ENCODE measurements around the gene LRMDA. TPM values are rescaled to one million over a fixed set of nuclear protein-coding genes. Genes with fewer than 3 reads are reported as not detected.

Gene LRMDA
- total and polyA plus RNA-seq, 2 donors (not counting 1 experiment from before 2014, with no cell fraction given) = 0.12 TPM; not detected in 1

DNA sequence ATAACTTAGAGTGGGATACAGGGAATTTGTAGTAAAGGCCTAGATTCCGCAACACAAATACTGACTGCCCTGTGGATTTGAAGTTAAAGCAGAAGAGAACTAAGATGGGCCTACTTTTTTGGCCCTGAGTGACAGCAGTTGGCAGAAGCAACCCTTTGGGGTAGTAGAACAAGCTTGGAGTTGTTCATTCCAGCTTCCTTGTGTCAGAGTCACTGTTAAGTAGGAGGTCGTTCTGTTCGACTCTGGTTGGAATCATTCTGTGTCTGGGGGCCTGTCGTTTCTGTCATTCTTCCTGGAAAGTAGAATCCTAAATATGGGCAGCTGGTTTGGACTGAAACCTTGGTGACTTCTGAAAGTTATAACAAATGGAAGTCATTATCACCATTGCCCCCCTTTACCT, 865.9 kb downstream of the LRMDA start:
- Histone ChIP-seq H3K36me3 (replicated peaks in 1 of 2; ENCODE audit: control extremely low read depth in 1 of 2, control insufficient read depth in 1 of 2, extremely low read depth in 1 of 2, insufficient read depth in 2 of 2, low read length in 1 of 2) (no peaks in the 10 kb centered on the region), H3K4me3 (ENCODE audit: control extremely low read depth in 1 of 5, extremely low read depth in 1 of 5, insufficient read depth in 1 of 5, low read depth in 2 of 5, low read length in 4 of 5) (no peak overlapping the region), H3K27ac (ENCODE audit: low read length in 2 of 2) (no peak overlapping the region), H3K27me3 (replicated peaks in 1 of 4; ENCODE audit: control extremely low read depth in 1 of 4, control insufficient read depth in 3 of 4, insufficient read depth in 4 of 4, low read length in 3 of 4) (no peaks in the 10 kb centered on the region), H3K4me2 (replicated peaks; ENCODE audit: low read depth, low read length, poor library complexity, severe bottlenecking) (no peak overlapping the region), H3K9me3 (ENCODE audit: control extremely low read depth in 1 of 3, control insufficient read depth in 2 of 3, insufficient read depth in 1 of 3, low read length in 2 of 3) (peaks cover 0 to 3% (median 0%) of the 10 kb centered on the region in 3 donors), H2AFZ (ENCODE audit: insufficient read depth, low read depth, low read length, poor library complexity, severe bottlenecking) (no peak overlapping the region), H3K79me2 (ENCODE audit: control insufficient read depth, insufficient read depth, low read length) (no peaks in the 10 kb centered on the region), H3K4me1 (ENCODE audit: control insufficient read depth in 2 of 2, insufficient read depth in 2 of 2, low read length in 2 of 2) (no peaks in the 10 kb centered on the region), H4K20me1 (ENCODE audit: control insufficient read depth, insufficient read depth, low read length, poor library complexity, severe bottlenecking) (no peaks in the 10 kb centered on the region), H3K9ac (ENCODE audit: low read length) (no peak overlapping the region)
- no peak overlapping the region for H3K27ac Mint-ChIP-seq
- ChIA-PET CTCF (no interaction called here), POLR2A (no interaction called here)
- ATAC-seq (ENCODE audit: low read depth) (no peak), DNase-seq (no peak)
- intact Hi-C loops (cut with micrococcal nuclease) = no loop called here
- peaks cover under 1% of the 10 kb centered on the region for H3K9me3 Mint-ChIP-seq (ENCODE audit: insufficient read depth)
- H3K4me3 Mint-ChIP-seq = no peak overlapping the region
- H3K4me1 Mint-ChIP-seq = no peaks in the 10 kb centered on the region
- TF ChIP-seq EZH2 (IDR thresholded peaks at IDR 0.05; ENCODE audit: borderline replicate concordance, insufficient read depth, low read depth, low read length, poor library complexity, severe bottlenecking) = no peak
- no peaks in the 10 kb centered on the region for H3K27me3 Mint-ChIP-seq
- WGBS (ENCODE audit: insufficient coverage) = 96% methylated on average over 3 of the region's 4 CpGs

- H3K4me1 Mint-ChIP-seq = no peaks in the 10 kb centered on the region
- H3K27me3 ChIP-seq (replicated peaks in 1 of 4; ENCODE audit: control extremely low read depth in 1 of 4, control insufficient read depth in 3 of 4, insufficient read depth in 4 of 4, low read length in 3 of 4) = no peaks in the 10 kb centered on the region
- no peak overlapping the region for H3K4me3 Mint-ChIP-seq
- H3K9ac ChIP-seq (ENCODE audit: low read length) = no peak overlapping the region
- no peak overlapping the region for H3K4me2 ChIP-seq (replicated peaks; ENCODE audit: low read depth, low read length, poor library complexity, severe bottlenecking)
- ATAC-seq (ENCODE audit: low read depth) = no peak
- no peak overlapping the region for H2AFZ ChIP-seq (ENCODE audit: insufficient read depth, low read depth, low read length, poor library complexity, severe bottlenecking)
- no peak for DNase-seq
- no peak overlapping the region for H3K27ac ChIP-seq (ENCODE audit: low read length in 2 of 2)
- H3K4me1 ChIP-seq (ENCODE audit: control insufficient read depth in 2 of 2, insufficient read depth in 2 of 2, low read length in 2 of 2) = no peaks in the 10 kb centered on the region
- H3K27me3 Mint-ChIP-seq = peaks cover 1% of the 10 kb centered on the region
- no peaks in the 10 kb centered on the region for H4K20me1 ChIP-seq (ENCODE audit: control insufficient read depth, insufficient read depth, low read length, poor library complexity, severe bottlenecking)
- TF ChIP-seq EZH2 (IDR thresholded peaks at IDR 0.05; ENCODE audit: borderline replicate concordance, insufficient read depth, low read depth, low read length, poor library complexity, severe bottlenecking) (no peak), CTCF (IDR thresholded peaks at IDR 0.05) (no peak)
- POLR2A ChIA-PET = no interaction called here
- intact Hi-C loops (cut with micrococcal nuclease) = no loop called here
- WGBS (ENCODE audit: insufficient coverage) = 95% methylated on average over 8 of the region's 10 CpGs
- CTCF ChIA-PET = no interaction called here
- H3K79me2 ChIP-seq (ENCODE audit: control insufficient read depth, insufficient read depth, low read length) = no peaks in the 10 kb centered on the region
- peaks cover 3% of the 10 kb centered on the region for H3K9me3 Mint-ChIP-seq (ENCODE audit: insufficient read depth)
- H3K27ac Mint-ChIP-seq = no peak overlapping the region
- H3K4me3 ChIP-seq (ENCODE audit: control extremely low read depth in 1 of 5, extremely low read depth in 1 of 5, insufficient read depth in 1 of 5, low read depth in 2 of 5, low read length in 4 of 5) = no peak overlapping the region
- H3K36me3 ChIP-seq (replicated peaks in 1 of 2; ENCODE audit: control extremely low read depth in 1 of 2, control insufficient read depth in 1 of 2, extremely low read depth in 1 of 2, insufficient read depth in 2 of 2, low read length in 1 of 2) = no peaks in the 10 kb centered on the region
- H3K9me3 ChIP-seq (ENCODE audit: control extremely low read depth in 1 of 3, control insufficient read depth in 2 of 3, insufficient read depth in 1 of 3, low read length in 2 of 3) = peaks cover 0 to 3% (median 0%) of the 10 kb centered on the region in 3 donors
Observed at GRCh38 chr10:76297780-76298281, 866.4 kb downstream of the LRMDA start.
